ENCODE measurements around the gene NAP1L2.

- TF ChIP-seq EZH2phosphoT487 (IDR thresholded peaks at IDR 0.05; ENCODE audit: insufficient read depth, low read depth) (no peak), EZH2 (IDR thresholded peaks at IDR 0.05; ENCODE audit: insufficient read depth, poor library complexity, severe bottlenecking) (no peak)
Observed at GRCh38 chrX:73214426-73215094, at the start of gene NAP1L2.

All from GM23248 (cell line).